Nephron (organoid): ENCODE results near the gene WNT1.

Experiments
- H3K27ac Mint-ChIP-seq, 3 experiments: 2 replicates each; pipeline ENCODE4 v1.8.0; 2020; ENCODE audit warnings: mixed read lengths in 3 of 3, mild to moderate bottlenecking in 2 of 3, moderate library complexity in 1 of 3
- H3K27me3 Mint-ChIP-seq: 2 replicates; pipeline ENCODE4 v1.8.0; 2021; ENCODE audit warnings: low read depth, mild to moderate bottlenecking, moderate library complexity, mixed read lengths
- H3K36me3 Mint-ChIP-seq: 2 replicates; pipeline ENCODE4 v1.8.0; 2020; ENCODE audit warnings: low read depth, mixed read lengths
- H3K4me1 Mint-ChIP-seq: 2 replicates; pipeline ENCODE4 v1.8.0; 2020; ENCODE audit warnings: mixed read lengths
- H3K4me3 Mint-ChIP-seq, 3 experiments: 2 replicates each; pipeline ENCODE4 v1.8.0; 2020; ENCODE audit warnings: mild to moderate bottlenecking in 3 of 3, mixed read lengths in 3 of 3, moderate library complexity in 2 of 3
- H3K9me3 Mint-ChIP-seq: 2 replicates; pipeline ENCODE4 v1.8.0; 2020; ENCODE audit warnings: mixed read lengths
- TF ChIP-seq, protein P1 (sequence below), 3 experiments: fragments of 200-600 bp; sonication (generic); IDR thresholded peaks; one replicate each; pipeline ENCODE4 v1.5.0; 2021; ENCODE audit warnings: antibody characterized with exemption in 3 of 3; ENCODE audit not compliant: unreplicated experiment in 3 of 3

WNT1 gene

GRCh38 chr12:49012739-49013138 is 34.6 kb downstream of the WNT1 start:
- no peaks in the 10 kb centered on the region for H3K9me3 Mint-ChIP-seq
- TF ChIP-seq, protein P1, sequence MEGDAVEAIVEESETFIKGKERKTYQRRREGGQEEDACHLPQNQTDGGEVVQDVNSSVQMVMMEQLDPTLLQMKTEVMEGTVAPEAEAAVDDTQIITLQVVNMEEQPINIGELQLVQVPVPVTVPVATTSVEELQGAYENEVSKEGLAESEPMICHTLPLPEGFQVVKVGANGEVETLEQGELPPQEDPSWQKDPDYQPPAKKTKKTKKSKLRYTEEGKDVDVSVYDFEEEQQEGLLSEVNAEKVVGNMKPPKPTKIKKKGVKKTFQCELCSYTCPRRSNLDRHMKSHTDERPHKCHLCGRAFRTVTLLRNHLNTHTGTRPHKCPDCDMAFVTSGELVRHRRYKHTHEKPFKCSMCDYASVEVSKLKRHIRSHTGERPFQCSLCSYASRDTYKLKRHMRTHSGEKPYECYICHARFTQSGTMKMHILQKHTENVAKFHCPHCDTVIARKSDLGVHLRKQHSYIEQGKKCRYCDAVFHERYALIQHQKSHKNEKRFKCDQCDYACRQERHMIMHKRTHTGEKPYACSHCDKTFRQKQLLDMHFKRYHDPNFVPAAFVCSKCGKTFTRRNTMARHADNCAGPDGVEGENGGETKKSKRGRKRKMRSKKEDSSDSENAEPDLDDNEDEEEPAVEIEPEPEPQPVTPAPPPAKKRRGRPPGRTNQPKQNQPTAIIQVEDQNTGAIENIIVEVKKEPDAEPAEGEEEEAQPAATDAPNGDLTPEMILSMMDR (IDR thresholded peaks at IDR 0.05; ENCODE audit: unreplicated experiment in 3 of 3): no peak
- H3K36me3 Mint-ChIP-seq: peaks cover 26% of the 10 kb centered on the region
- H3K27me3 Mint-ChIP-seq: no peaks in the 10 kb centered on the region
- H3K4me1 Mint-ChIP-seq: peaks cover 27% of the 10 kb centered on the region
- H3K4me3 Mint-ChIP-seq: no peak overlapping the region
- H3K27ac Mint-ChIP-seq: no peak overlapping the region

GRCh38 chr12:49013428-49013827 is 35.3 kb downstream of the WNT1 start:
- Mint-ChIP-seq H3K4me3 (no peak overlapping the region), H3K36me3 (peaks cover 21% of the 10 kb centered on the region), H3K27ac (no peak overlapping the region), H3K9me3 (no peaks in the 10 kb centered on the region), H3K27me3 (no peaks in the 10 kb centered on the region), H3K4me1 (peaks cover 30% of the 10 kb centered on the region)
- TF ChIP-seq, protein P1 (IDR thresholded peaks at IDR 0.05; ENCODE audit: unreplicated experiment in 3 of 3): no peak

- no peaks in the 10 kb centered on the region for H3K9me3 Mint-ChIP-seq
- peaks cover 15% of the 10 kb centered on the region for H3K36me3 Mint-ChIP-seq
- TF ChIP-seq, protein P1 (IDR thresholded peaks at IDR 0.05; ENCODE audit: unreplicated experiment in 3 of 3): peak; percentile 27 to 36 (median 31)
- H3K4me1 Mint-ChIP-seq: peaks cover 38% of the 10 kb centered on the region
- H3K27ac Mint-ChIP-seq: peak overlapping the region; percentile 25 to 59 (median 55)
- H3K4me3 Mint-ChIP-seq: peak overlapping the region in 2 of 3 experiments; percentile 33 to 72
- no peaks in the 10 kb centered on the region for H3K27me3 Mint-ChIP-seq
These were observed 36.4 kb downstream of the WNT1 start for GRCh38 chr12:49014547-49014946.

DNA sequence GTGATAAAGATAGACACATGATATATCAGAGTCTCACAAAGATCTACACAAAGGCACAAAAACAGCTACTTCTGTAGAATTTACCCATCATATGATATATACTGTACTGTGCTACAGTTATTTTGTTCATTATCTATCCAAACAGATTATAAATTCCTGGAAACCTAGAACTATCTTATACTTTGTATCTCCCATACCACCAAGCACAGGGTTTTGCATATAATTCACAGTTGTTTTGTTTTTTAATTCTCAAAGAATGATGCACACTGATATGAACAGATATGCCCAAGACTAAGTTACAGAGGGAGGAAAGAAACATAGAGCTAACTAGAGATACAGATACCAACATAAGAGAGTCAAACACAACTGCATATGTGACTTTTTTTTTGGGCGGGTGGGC is 37.1 kb downstream of the WNT1 start:
- Mint-ChIP-seq H3K4me1 (peaks cover 42% of the 10 kb centered on the region), H3K4me3 (peak overlapping the region in 2 of 3 experiments; percentile 37 to 44), H3K9me3 (no peaks in the 10 kb centered on the region), H3K27ac (peak overlapping the region; percentile 6 to 66 (median 25)), H3K27me3 (no peaks in the 10 kb centered on the region), H3K36me3 (peaks cover 10% of the 10 kb centered on the region)
- TF ChIP-seq, protein P1 (IDR thresholded peaks at IDR 0.05; ENCODE audit: unreplicated experiment in 3 of 3): no peak

GRCh38 chr12:49017891-49018260 is 39.8 kb downstream of the WNT1 start:
- H3K36me3 Mint-ChIP-seq: peaks cover 19% of the 10 kb centered on the region
- H3K27ac Mint-ChIP-seq: peak overlapping the region; percentile 98 to 99 (median 99)
- TF ChIP-seq, protein P1 (IDR thresholded peaks at IDR 0.05; ENCODE audit: unreplicated experiment in 3 of 3): no peak
- H3K4me1 Mint-ChIP-seq: peaks cover 42% of the 10 kb centered on the region
- H3K9me3 Mint-ChIP-seq: no peaks in the 10 kb centered on the region
- H3K27me3 Mint-ChIP-seq: no peaks in the 10 kb centered on the region
- H3K4me3 Mint-ChIP-seq: peak overlapping the region; percentile 96 to 98 (median 98)
